H7 (cell line): Measurements from ENCODE around the gene LYPD5. TPM values are rescaled to one million over a fixed set of nuclear protein-coding genes. Genes with fewer than 3 reads are reported as not detected.
"Not testable (repeated sequence)": the region's sequence is repeated elsewhere in the genome, so short reads cannot be mapped to it uniquely, and the experiment has no call there.

Experiments used
- DNase-seq: peaks from one replicate; pipeline ENCODE4 v3.0.0; 2012
- H3K27me3 ChIP-seq: 2 replicates; pipeline ENCODE4 v1.6.0; 2011; ENCODE audit warnings: mild to moderate bottlenecking, low read length; ENCODE audit not compliant: control insufficient read depth, insufficient read depth
- H3K36me3 ChIP-seq: replicated peaks from 2 replicates; pipeline ENCODE4 v1.5.1; 2011; ENCODE audit warnings: low read length; ENCODE audit not compliant: control insufficient read depth, insufficient read depth
- H3K4me3 ChIP-seq: 2 replicates; pipeline ENCODE4 v1.5.1; 2011; ENCODE audit warnings: low read depth, mild to moderate bottlenecking, control low read depth, low read length, moderate library complexity; ENCODE audit not compliant: insufficient read depth
- total RNA-seq: library from RNA; depleted of rRNA; stranded (reverse); fragments of >200 nt; shearing (Covaris generic); gene quantifications from 2 replicates; pipeline ENCODE4 v1.2.3, GENCODE V29; 2014

Gene LYPD5
- total RNA-seq, 1 experiment from 2014 or later: 0.21 TPM

DNA sequence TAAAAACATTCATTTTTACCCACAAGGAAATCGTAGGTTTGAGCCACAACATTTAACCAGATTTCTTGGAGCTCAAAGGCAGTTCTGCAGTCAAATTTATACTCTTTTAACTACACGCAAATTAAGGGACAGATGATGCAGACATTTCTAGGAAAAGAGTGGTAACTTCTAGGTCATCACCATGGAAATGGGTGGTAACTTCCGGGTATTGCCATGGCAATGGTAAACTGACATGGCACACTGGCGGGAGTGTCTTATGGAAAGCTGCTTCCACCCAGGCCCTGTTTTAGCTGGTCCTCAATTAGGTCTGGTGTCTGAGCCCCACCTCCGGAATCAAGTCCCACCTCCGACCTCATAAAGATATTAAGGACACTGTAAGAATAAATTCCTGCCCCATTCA is 10.4 kb upstream of the LYPD5 start:
- H3K4me3 ChIP-seq: no peak overlapping the region
- H3K27me3 ChIP-seq: no peaks in the 10 kb centered on the region
- H3K36me3 ChIP-seq: no peaks in the 10 kb centered on the region
- no peak for DNase-seq

DNA sequence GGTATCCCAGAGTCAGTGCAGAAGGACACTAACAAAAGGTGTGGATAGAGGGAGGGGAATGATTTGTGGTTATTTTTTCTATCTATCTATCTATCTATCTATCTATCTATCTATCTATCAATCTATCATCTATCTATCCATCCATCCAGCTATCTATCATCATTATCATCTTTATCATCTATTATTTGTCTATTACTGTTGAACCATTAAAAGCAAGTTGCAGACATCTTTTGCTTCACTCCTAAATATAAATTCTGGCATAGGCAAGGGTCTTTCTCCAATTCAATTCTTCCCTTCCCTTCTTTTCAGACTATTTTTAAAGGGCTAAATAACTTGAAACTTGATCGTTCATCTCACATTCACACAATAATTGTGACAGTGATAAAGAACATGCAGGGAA is 10.0 kb upstream of the LYPD5 start:
- Histone ChIP-seq H3K27me3 (no peaks in the 10 kb centered on the region), H3K36me3 (no peaks in the 10 kb centered on the region), H3K4me3 (no peak overlapping the region)
- DNase-seq: no peak

DNA sequence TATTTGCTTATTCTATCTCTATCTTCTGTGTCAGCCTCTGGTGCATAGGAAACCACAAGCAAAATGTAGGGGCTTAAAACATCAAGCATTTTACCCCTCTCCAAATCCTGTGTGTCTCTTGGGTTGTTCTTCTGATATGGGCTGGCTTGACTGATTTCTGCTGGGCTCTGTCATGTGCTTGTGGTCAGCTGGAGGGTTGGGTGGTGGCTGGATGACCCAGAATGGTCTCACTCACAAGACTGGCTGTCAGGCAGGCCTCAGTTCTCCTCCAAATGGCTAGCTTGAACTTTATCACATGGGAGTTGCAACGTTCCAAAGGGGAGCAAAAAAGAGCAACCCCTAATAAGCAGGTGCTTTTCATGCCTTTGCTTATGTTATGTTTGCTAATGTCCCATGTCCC is 9.6 kb upstream of the LYPD5 start:
- Histone ChIP-seq H3K4me3 (no peak overlapping the region), H3K27me3 (no peaks in the 10 kb centered on the region), H3K36me3 (no peaks in the 10 kb centered on the region)
- no peak for DNase-seq

DNA sequence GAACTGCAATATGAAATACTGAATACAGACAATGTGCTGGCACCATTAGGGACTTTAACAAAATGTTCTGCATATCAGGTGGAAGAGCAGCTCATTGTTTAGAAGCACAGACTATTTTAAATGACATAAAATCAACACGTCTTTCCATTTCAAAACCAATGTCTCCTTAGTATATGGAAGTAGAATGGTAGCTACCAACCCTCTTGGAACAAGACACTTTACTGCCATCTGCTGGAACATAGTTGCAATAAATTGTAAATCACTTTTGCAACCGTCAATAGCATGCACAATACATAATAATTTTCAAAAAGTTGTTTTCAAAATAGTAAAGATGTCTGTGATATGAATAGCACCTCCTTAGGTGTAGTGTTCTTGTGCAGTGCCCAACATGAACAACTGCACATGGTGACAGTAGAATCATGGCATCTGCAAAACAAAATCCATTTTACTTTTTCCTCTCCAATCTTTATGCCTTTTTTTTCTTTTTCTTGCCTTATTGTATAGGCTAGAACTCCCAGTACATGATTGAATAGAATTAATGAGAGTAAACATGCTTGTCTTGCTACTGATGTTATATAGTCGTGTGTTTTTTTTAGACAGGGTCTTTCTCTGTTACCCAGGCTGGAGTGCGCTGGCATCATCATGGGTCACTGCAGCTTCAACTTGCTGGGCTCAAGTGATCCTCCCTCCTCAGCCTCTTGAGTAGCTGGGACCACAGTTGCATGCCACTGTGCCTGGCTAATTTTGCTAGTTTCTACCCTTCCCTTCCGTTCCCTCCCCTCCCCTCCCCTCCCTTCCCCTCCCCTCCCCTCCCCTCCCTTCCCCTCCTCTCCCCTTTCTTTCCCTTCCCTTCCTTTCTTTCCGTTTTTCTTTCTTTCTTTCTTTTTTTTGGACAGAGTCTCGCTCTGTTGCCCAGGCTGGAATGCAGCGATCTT is 7.8 kb upstream of the LYPD5 start:
- Histone ChIP-seq H3K27me3 (no peaks in the 10 kb centered on the region), H3K36me3 (no peaks in the 10 kb centered on the region), H3K4me3 (no peak overlapping the region)
- DNase-seq: peak; percentile 44

DNA sequence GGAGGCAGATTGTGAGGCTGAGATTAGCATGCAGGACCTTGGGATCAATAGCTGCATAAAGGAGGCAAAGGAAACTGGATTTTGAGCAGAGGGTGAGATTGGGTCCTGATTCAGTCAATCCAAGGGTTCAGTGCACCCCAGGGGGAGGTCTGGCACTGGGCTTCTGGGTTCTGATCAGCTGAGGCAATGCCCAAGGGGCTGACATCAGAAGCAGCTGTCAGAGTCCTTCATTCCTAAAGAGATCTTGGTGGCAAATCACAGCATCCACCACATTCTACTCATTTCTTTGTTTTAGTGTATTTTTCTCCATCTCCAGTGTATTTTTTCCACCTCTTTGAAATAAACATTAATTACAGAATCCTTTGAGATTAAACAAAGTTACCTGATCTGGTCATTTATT is 5.4 kb upstream of the LYPD5 start:
- no peaks in the 10 kb centered on the region for H3K36me3 ChIP-seq
- no peak overlapping the region for H3K4me3 ChIP-seq
- H3K27me3 ChIP-seq: no peaks in the 10 kb centered on the region
- DNase-seq: no peak

DNA sequence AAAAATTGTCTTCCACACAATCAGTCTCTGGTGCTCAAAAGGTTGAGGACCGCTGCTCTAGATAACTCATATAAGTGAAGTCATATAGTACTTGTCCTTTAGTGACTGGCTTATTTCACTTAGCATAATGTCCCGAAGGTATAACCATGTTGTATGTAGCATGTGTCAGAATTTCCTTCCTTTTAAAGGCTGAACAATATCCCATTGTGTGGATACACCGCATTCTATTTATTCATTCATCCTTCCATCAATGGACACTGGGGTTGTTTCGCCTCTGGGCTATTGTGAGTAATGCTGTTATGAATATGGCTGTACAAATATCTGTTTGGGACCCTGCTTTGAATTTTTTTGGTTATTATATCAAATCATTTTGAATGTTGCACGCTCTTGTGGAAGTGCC is 4.6 kb upstream of the LYPD5 start:
- DNase-seq: no peak
- no peaks in the 10 kb centered on the region for H3K27me3 ChIP-seq
- H3K4me3 ChIP-seq: no peak overlapping the region
- H3K36me3 ChIP-seq: no peaks in the 10 kb centered on the region

DNA sequence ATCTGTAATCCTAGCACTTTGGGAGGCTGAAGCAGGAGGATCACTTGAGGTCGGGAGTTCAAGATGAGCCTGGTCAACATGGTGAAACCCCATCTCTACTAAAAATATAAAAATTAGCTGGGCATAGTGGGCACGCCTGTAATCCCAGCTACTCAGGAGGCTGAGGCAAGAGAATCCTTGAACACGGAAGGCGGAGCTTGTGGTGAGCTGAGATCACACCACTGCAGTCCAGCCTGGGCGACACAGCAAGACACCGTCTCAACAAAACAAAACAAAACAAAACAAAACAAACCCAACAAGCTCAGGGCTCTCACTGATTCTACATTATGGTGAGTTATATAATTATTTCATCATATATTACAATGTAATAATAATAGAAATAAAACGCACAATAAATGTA is 4.2 kb upstream of the LYPD5 start:
- not testable (repeated sequence) for H3K36me3 ChIP-seq, H3K4me3 ChIP-seq, H3K27me3 ChIP-seq, DNase-seq

DNA sequence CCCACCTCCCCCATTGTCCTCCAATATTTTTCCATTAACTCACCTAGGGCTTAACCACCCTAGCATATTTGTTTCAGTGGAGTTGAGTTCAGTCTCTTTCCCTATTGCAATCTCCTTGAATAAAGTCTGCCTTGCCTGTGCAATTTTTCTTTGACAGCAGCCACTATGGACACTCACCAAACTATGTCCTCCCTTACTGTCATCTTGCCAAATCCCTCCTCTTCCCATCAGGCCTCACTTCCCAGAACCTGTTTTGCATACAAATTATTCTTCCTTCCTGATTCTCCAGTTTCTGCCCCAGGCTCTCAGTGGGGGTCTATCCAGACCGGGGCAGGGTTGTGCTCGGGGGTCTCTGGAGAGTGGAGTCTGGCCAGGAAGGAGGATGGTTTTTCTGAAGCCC is 2.2 kb upstream of the LYPD5 start:
- H3K36me3 ChIP-seq: no peaks in the 10 kb centered on the region
- H3K27me3 ChIP-seq: peaks cover 6% of the 10 kb centered on the region
- DNase-seq: no peak
- no peak overlapping the region for H3K4me3 ChIP-seq

DNA sequence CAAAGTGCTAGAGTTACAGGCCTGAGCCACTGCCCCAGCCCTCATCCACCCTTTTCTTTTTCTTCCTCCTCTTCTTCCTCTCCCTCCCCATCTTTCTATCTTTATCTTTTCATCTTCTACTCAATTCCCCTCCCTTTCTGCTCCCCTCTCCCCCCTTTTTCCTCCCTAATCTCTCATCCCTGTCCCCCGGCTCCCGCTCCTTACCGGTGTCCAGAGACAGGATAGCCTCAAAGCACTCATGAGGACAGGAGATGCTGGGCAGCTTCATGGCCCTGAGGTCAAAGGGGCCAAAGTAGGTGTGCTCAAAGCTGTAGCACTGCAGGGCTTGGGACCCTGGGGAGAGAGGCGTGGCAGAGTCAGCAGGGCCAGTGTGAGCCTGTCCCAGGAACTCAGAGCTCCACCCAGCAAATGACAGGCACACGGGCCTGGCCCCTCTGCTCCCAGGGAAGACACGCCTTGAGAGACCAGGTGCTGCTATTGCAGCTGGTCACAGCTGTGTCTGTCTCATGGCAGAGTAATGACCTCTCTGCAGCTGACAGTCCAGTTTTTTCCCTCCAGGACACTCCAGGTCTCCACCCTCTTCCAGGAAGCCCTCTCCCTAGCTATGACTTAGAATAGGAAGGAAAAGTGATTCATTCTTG is 2.6 kb downstream of the LYPD5 start:
- Histone ChIP-seq H3K4me3 (peak overlapping the region; percentile 61; the same call in 1 of the 2 replicates), H3K27me3 (peaks cover 35% of the 10 kb centered on the region), H3K36me3 (no peaks in the 10 kb centered on the region)
- peak; percentile 22 for DNase-seq

DNA sequence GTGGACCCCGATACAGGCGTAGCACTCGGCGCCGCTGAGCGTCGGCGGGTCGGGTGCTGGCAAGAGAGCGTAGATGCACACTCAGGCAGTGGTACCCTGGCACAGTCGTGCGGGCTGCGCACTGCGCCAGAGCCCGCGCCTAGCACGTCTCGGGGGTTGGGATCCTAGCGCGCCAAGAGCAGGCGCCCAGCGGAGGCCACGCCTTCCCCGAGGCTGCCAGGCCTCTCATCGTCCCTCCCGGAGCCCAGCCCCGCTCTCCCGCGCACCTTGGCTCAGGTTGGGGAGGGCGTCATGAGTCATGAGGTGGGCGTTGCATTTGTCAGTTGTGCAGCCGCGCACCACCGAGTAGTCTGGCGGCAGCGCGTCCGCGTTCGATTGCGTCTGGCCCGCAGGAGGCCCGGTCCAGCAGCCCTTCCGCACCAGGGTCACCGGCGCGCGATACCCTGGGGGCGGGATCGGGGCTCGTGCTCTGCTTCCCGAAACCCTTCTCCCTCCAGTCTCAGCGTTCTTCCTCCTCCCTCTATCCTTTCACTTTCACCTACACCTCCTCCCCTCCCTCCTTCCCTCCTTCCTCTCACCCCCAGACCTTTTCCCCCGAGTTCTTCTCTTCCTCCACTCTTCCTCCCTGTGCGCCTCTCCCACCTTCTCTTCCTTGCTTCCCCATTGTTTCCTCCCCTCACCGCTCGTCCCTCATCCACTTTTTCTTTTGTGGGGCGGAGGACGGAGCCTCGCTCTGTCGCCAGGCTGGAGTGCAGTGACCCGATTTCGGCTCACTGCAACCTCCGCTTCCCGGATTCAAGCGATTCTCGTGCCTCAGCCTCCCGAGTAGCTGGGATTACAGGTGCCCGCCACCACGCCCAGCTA is 3.5 kb downstream of the LYPD5 start:
- DNase-seq: peak; percentile 86
- peaks cover 35% of the 10 kb centered on the region for H3K27me3 ChIP-seq
- H3K4me3 ChIP-seq: peak overlapping the region; percentile 61
- H3K36me3 ChIP-seq: no peaks in the 10 kb centered on the region

DNA sequence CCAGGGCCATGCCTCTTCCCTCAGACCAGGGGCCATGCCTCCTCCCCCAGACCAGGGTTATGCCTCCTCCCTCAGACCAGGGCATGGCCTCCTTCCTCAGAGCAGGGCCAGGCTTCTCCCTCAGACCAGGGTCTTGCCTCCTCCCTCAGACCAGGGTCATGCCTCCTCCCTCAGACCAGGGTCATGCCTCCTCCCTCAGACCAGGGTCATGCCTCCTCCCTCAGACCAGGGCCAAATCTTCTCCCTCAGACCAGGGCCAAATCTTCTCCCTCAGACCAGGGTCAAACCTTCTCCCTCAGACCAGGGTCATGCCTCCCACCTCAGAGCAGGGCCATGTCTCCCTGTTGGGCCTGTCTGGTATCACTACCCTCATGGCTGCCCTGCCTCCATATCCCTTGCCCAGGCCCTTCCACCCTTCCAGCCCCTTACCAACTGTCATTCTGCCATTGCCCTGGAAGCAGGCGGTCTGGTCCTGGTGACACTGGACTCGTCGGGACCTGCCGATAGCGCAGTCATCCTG is 4.2 kb downstream of the LYPD5 start:
- no peak for DNase-seq
- peaks cover 35% of the 10 kb centered on the region for H3K27me3 ChIP-seq
- no peaks in the 10 kb centered on the region for H3K36me3 ChIP-seq
- peak overlapping the region; percentile 61 for H3K4me3 ChIP-seq

DNA sequence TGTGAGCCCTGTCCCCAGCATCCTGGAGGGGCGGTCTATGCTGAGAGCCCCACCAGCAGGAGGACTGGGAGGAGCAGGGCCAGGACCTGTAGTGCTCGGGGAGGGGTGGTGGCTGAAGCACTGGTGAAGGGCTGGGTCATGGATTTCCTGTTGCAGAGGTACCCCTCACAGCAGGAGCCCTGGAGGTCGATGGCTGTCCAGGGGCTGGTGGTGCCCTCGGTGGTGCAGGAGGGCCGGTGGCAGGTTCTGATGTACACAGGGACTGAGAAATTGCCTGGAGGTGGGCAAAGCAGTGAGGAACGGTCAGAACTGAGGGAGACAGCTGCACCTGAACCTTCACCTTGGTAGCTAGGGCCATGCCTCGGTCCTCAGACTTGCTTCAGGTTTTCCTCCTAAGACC is 4.7 kb downstream of the LYPD5 start:
- no peak for DNase-seq
- no peak overlapping the region for H3K4me3 ChIP-seq
- no peaks in the 10 kb centered on the region for H3K36me3 ChIP-seq
- peaks cover 35% of the 10 kb centered on the region for H3K27me3 ChIP-seq

DNA sequence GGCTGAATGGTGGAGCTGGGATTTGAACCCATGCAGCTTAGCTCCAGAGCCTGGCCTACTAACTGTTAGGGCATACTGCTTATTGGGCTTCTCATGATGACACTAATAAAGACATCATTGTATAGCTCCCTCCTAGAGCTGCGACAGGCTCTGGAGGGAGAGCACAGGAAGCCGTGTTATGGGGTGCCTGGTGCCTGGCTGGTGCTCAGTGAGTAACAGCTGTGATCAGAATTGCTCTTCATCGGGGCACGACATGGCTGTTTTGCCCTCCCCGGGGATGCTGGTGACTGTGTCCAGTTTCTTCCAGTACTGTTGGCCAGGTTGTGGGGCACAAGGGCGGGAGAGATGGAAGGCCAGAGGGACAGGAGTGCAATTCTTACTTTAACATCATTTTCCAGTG is 5.1 kb downstream of the LYPD5 start:
- peaks cover 35% of the 10 kb centered on the region for H3K27me3 ChIP-seq
- H3K4me3 ChIP-seq: no peak overlapping the region
- H3K36me3 ChIP-seq: no peaks in the 10 kb centered on the region
- DNase-seq: no peak

DNA sequence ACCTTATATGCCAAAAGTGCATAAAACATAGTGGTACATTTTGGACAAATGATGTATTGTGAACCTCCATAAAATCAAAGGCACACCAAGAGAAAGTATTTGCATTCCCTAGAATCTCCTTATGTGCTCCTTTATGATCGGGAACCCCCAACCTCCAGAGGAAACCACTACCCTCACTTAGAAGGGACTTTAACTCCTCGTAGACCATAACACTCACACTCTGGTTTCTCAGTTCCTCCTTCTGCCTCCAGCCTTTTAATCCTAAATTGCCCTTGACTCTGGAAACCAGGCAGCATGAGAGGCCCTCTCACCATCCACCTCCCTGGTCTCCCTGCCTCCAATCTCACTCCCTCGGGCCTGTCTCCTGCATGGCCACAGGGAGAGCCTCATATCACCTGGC is 11.7 kb downstream of the LYPD5 start:
- Histone ChIP-seq H3K36me3 (no peaks in the 10 kb centered on the region), H3K4me3 (no peak overlapping the region), H3K27me3 (peaks cover 2% of the 10 kb centered on the region; the same call in 1 of the 2 replicates)
- DNase-seq: no peak
